Measurements from ENCODE around the gene FLRT1.

Gene FLRT1

GRCh38 chr11:64035081-64035524 is 628 bp upstream of the FLRT1 start:
- no peak for DNase-seq (ENCODE audit: extremely low read depth, low read depth)
- TF ChIP-seq, protein P1, sequence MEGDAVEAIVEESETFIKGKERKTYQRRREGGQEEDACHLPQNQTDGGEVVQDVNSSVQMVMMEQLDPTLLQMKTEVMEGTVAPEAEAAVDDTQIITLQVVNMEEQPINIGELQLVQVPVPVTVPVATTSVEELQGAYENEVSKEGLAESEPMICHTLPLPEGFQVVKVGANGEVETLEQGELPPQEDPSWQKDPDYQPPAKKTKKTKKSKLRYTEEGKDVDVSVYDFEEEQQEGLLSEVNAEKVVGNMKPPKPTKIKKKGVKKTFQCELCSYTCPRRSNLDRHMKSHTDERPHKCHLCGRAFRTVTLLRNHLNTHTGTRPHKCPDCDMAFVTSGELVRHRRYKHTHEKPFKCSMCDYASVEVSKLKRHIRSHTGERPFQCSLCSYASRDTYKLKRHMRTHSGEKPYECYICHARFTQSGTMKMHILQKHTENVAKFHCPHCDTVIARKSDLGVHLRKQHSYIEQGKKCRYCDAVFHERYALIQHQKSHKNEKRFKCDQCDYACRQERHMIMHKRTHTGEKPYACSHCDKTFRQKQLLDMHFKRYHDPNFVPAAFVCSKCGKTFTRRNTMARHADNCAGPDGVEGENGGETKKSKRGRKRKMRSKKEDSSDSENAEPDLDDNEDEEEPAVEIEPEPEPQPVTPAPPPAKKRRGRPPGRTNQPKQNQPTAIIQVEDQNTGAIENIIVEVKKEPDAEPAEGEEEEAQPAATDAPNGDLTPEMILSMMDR (IDR thresholded peaks at IDR 0.05; ENCODE audit: low read depth, low read length): no peak

GRCh38 chr11:64036087-64037026 is 626 bp downstream of the FLRT1 start:
- no peak for DNase-seq (ENCODE audit: extremely low read depth, low read depth)
- TF ChIP-seq, protein P1 (IDR thresholded peaks at IDR 0.05; ENCODE audit: low read depth, low read length): no peak

DNA sequence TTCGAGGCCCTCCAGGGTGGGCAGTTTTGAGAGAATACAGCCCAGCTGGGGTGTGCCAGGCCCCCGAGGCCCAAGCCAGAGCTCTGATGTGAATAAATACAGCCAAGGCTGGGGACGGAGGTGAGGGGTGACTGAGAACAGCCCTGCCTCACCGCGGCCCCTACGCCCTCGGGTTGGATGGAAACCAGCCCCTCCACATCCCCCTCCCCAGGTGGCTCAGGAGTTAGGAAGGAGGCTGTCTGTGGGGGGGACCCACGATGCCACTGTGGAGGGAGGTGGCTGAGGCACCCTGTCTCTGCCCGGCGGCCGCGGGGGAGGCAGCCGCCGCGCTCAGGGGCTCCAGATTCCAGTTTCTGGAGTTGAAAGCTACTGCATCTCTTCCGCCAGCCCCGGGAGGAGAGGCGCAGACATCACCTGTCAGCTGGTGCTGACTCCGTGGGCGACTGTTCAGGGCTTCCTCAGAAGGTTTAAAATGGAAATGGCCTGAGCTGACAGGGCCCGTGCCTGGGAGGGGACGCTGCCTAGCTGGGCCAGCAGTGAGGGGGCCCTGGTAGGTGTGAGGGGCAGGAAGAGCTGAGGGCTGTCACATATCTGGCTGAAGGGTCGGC is 1.4 kb downstream of the FLRT1 start:
- DNase-seq (ENCODE audit: extremely low read depth, low read depth): no peak
- TF ChIP-seq, protein P1 (IDR thresholded peaks at IDR 0.05; ENCODE audit: low read depth, low read length): no peak

- TF ChIP-seq, protein P1 (IDR thresholded peaks at IDR 0.05; ENCODE audit: low read depth, low read length): no peak
- DNase-seq (ENCODE audit: extremely low read depth, low read depth): no peak
These were observed 2.8 kb downstream of the FLRT1 start for GRCh38 chr11:64038500-64038899.

GRCh38 chr11:64039012-64039665 is 3.4 kb downstream of the FLRT1 start:
- DNase-seq (ENCODE audit: extremely low read depth, low read depth): no peak
- TF ChIP-seq, protein P1 (IDR thresholded peaks at IDR 0.05; ENCODE audit: low read depth, low read length): no peak

DNA sequence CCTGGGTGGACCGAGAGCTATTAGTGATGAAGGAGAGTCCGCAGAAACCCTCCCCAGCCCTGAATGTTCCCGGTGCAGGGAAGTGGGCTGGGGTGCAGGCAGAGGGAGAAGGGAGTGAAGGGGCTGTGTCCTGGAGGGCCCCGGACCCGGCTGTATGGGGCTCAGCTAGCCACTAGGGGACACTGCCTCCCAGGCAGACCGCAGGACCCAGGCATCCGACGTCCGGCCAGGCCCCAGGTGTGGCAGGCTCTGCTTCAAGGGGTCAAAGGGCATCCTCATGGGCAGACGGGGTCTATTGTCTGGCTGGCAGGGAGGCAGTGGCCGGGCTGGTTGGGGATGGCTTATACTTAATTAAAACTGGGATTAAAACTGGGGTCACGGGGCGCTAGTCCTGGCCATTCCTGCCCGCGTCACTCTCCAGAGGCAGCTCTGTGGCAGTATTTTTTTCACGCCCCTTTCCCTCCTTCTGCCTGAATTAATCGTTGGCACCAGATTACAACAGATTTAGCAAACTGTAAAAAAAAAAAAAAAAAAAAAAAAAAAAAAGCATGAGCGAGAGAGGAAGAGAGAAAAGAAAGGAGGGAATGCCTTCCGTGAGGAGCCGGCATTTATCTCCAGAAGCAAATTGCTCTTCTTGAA is 5.1 kb downstream of the FLRT1 start:
- no peak for DNase-seq (ENCODE audit: extremely low read depth, low read depth)
- TF ChIP-seq, protein P1 (IDR thresholded peaks at IDR 0.05; ENCODE audit: low read depth, low read length): peak; percentile 22

Data from AG09319 (cell line).